ENCODE data around the gene SCN1A. TPM values are rescaled to one million over a fixed set of nuclear protein-coding genes. Genes with fewer than 3 reads are reported as not detected.
"Not testable (repeated sequence)": the region's sequence is repeated elsewhere in the genome, so short reads cannot be mapped to it uniquely, and the experiment has no call there.

Gene SCN1A
- total RNA-seq, 1 donor from 2014 or later = not detected

GRCh38 chr2:165989851-165990250 lies 138.0 kb downstream of the SCN1A start:
- no peak for DNase-seq (ENCODE audit: low spot score)

GRCh38 chr2:165985120-165985519 lies 142.7 kb downstream of the SCN1A start:
- no peak for DNase-seq (ENCODE audit: low spot score)

- not testable (repeated sequence) for DNase-seq (ENCODE audit: low spot score)
Measured at GRCh38 chr2:165972161-165972560, 155.7 kb downstream of the SCN1A start.

- DNase-seq (ENCODE audit: low spot score) = no peak
Measured at GRCh38 chr2:165970663-165971062, 157.2 kb downstream of the SCN1A start.

GRCh38 chr2:165969227-165969626 lies 158.6 kb downstream of the SCN1A start:
- DNase-seq (ENCODE audit: low spot score) = no peak

- no peak for DNase-seq (ENCODE audit: low spot score)
Measured at GRCh38 chr2:165967746-165968145, 160.1 kb downstream of the SCN1A start.

- DNase-seq (ENCODE audit: low spot score) = no peak
Measured at GRCh38 chr2:165961818-165962217, 166.0 kb downstream of the SCN1A start.

GRCh38 chr2:165959371-165959770 lies 168.4 kb downstream of the SCN1A start:
- no peak for DNase-seq (ENCODE audit: low spot score)

GRCh38 chr2:165958313-165958960 lies 169.4 kb downstream of the SCN1A start:
- no peak for DNase-seq (ENCODE audit: low spot score)

GRCh38 chr2:165957030-165957675 lies 170.7 kb downstream of the SCN1A start:
- DNase-seq (ENCODE audit: low spot score) = no peak

- DNase-seq (ENCODE audit: low spot score) = peak; percentile 97
Measured at GRCh38 chr2:165953655-165954606, 173.9 kb downstream of the SCN1A start, which contains the start of gene TTC21B. Gene TTC21B (minus strand): TSS chr2:165953776. CDS start chr2:165953705, 71 bp downstream.

GRCh38 chr2:165953306-165953654 lies 174.5 kb downstream of the SCN1A start:
- no peak for DNase-seq (ENCODE audit: low spot score)

- DNase-seq (ENCODE audit: low spot score) = no peak
Measured at GRCh38 chr2:165952741-165953211, 175.0 kb downstream of the SCN1A start.

- DNase-seq (ENCODE audit: low spot score) = no peak
Measured at GRCh38 chr2:165952085-165952484, 175.7 kb downstream of the SCN1A start.

GRCh38 chr2:165950438-165950837 lies 177.4 kb downstream of the SCN1A start:
- no peak for DNase-seq (ENCODE audit: low spot score)

- no peak for DNase-seq (ENCODE audit: low spot score)
Measured at GRCh38 chr2:165941827-165942226, 186.0 kb downstream of the SCN1A start.

- no peak for DNase-seq (ENCODE audit: low spot score)
Measured at GRCh38 chr2:165938237-165938636, 189.6 kb downstream of the SCN1A start.
